H9 (cell line): ENCODE data around the gene TIGD2. TPM values are rescaled to one million over a fixed set of nuclear protein-coding genes. Genes with fewer than 3 reads are reported as not detected.

Experiments
- DNase-seq: peaks from one replicate; pipeline ENCODE4 v3.0.0-alpha.2; 2017
- H2AFZ ChIP-seq: one replicate; pipeline ENCODE4 v1.6.1; 2013; ENCODE audit warnings: mild to moderate bottlenecking, low read length, control low read depth, moderate library complexity
- H2AK5ac ChIP-seq: 2 replicates; pipeline ENCODE4 v1.6.1; 2013; ENCODE audit warnings: low read length, control low read depth, mixed read lengths; ENCODE audit not compliant: insufficient read length
- H2BK120ac ChIP-seq: one replicate; pipeline ENCODE4 v1.6.1; 2013; ENCODE audit warnings: low read depth, mild to moderate bottlenecking, low read length, control low read depth, inconsistent platforms; ENCODE audit not compliant: poor library complexity, severe bottlenecking
- H2BK12ac ChIP-seq: 2 replicates; pipeline ENCODE4 v1.6.1; 2013; ENCODE audit warnings: low read length, control low read depth, mixed read lengths, low read depth; ENCODE audit not compliant: insufficient read length
- H2BK15ac ChIP-seq: 2 replicates; pipeline ENCODE4 v1.6.1; 2013; ENCODE audit warnings: low read depth, low read length, control low read depth
- H2BK20ac ChIP-seq: one replicate; pipeline ENCODE4 v1.6.1; 2013; ENCODE audit warnings: low read depth, mild to moderate bottlenecking, low read length, control low read depth, inconsistent platforms; ENCODE audit not compliant: poor library complexity, severe bottlenecking
- H2BK5ac ChIP-seq: 2 replicates; pipeline ENCODE4 v1.6.1; 2013; ENCODE audit warnings: low read length, control low read depth, mixed read lengths; ENCODE audit not compliant: insufficient read length
- H3K14ac ChIP-seq: 2 replicates; pipeline ENCODE4 v1.6.1; 2013; ENCODE audit warnings: low read length, control low read depth; ENCODE audit not compliant: insufficient read depth
- H3K18ac ChIP-seq: 2 replicates; pipeline ENCODE4 v1.6.1; 2013; ENCODE audit warnings: low read depth, mild to moderate bottlenecking, mixed read lengths, low read length, control low read depth; ENCODE audit not compliant: insufficient read length
- H3K23ac ChIP-seq: 2 replicates; pipeline ENCODE4 v1.6.1; 2013; ENCODE audit warnings: low read length, control low read depth, mixed read lengths, low read depth; ENCODE audit not compliant: insufficient read length
- H3K23me2 ChIP-seq: 2 replicates; pipeline ENCODE4 v1.6.1; 2013; ENCODE audit warnings: low read depth, mild to moderate bottlenecking, mixed read lengths, low read length, control low read depth; ENCODE audit not compliant: insufficient read length, poor library complexity, severe bottlenecking
- H3K27ac ChIP-seq: 2 replicates; pipeline ENCODE4 v1.5.1; 2013; ENCODE audit warnings: low read length, control low read depth, mixed read lengths, low read depth; ENCODE audit not compliant: insufficient read length
- H3K27me3 ChIP-seq: 2 replicates; pipeline ENCODE4 v1.6.1; 2013; ENCODE audit warnings: low read length, control low read depth, inconsistent platforms; ENCODE audit not compliant: insufficient read depth
- H3K4ac ChIP-seq: 2 replicates; pipeline ENCODE4 v1.6.1; 2013; ENCODE audit warnings: low read depth, mild to moderate bottlenecking, control low read depth, inconsistent platforms, low read length, moderate library complexity
- H3K4me1 ChIP-seq: 2 replicates; pipeline ENCODE4 v1.6.1; 2013; ENCODE audit warnings: low read length, control low read depth, inconsistent platforms; ENCODE audit not compliant: insufficient read depth
- H3K4me2 ChIP-seq: 2 replicates; pipeline ENCODE4 v1.6.1; 2013; ENCODE audit warnings: low read length, control low read depth, mixed read lengths; ENCODE audit not compliant: insufficient read length, insufficient read depth
- H3K56ac ChIP-seq: 2 replicates; pipeline ENCODE4 v1.6.1; 2013; ENCODE audit warnings: low read depth, mild to moderate bottlenecking, mixed read lengths, low read length, control low read depth; ENCODE audit not compliant: insufficient read length
- H3K79me1 ChIP-seq: 2 replicates; pipeline ENCODE4 v1.6.1; 2013; ENCODE audit warnings: low read depth, mild to moderate bottlenecking, moderate library complexity, low read length, control low read depth, inconsistent platforms; ENCODE audit not compliant: insufficient read depth, poor library complexity, severe bottlenecking
- H3K79me2 ChIP-seq: 2 replicates; pipeline ENCODE4 v1.6.1; 2013; ENCODE audit warnings: low read length, control low read depth, inconsistent platforms; ENCODE audit not compliant: insufficient read depth
- H3K9ac ChIP-seq: 2 replicates; pipeline ENCODE4 v1.6.1; 2013; ENCODE audit warnings: low read length, control low read depth, mixed read lengths; ENCODE audit not compliant: insufficient read length; ENCODE audit errors: extremely low read depth
- H3K9me3 ChIP-seq: one replicate; pipeline ENCODE4 v1.6.1; 2013; ENCODE audit warnings: low read depth, low read length, inconsistent platforms; ENCODE audit not compliant: control insufficient read depth
- H3T11ph ChIP-seq: one replicate; pipeline ENCODE4 v1.6.1; 2013; ENCODE audit warnings: mild to moderate bottlenecking, low read length, control low read depth, inconsistent platforms
- H4K20me1 ChIP-seq: one replicate; pipeline ENCODE4 v1.6.1; 2013; ENCODE audit not compliant: control insufficient read depth, insufficient read length, insufficient read depth
- H4K5ac ChIP-seq: 2 replicates; pipeline ENCODE4 v1.6.1; 2013; ENCODE audit warnings: low read depth, mild to moderate bottlenecking, mixed read lengths, low read length, control low read depth; ENCODE audit not compliant: insufficient read length
- H4K8ac ChIP-seq: replicated peaks from 2 replicates; pipeline ENCODE4 v1.6.1; 2013; ENCODE audit warnings: low read length, control low read depth, mixed read lengths, low read depth; ENCODE audit not compliant: insufficient read length
- H4K91ac ChIP-seq: 2 replicates; pipeline ENCODE4 v1.6.1; 2013; ENCODE audit warnings: low read depth, mild to moderate bottlenecking, moderate library complexity, mixed read lengths, low read length, control low read depth; ENCODE audit not compliant: insufficient read length
- H3K27ac Mint-ChIP-seq, 3 experiments: 2 replicates in 2 of 3; 3 replicates in 1 of 3; pipeline ENCODE4 v1.8.0; 2020 to 2021; ENCODE audit warnings: mixed read lengths in 3 of 3, mild to moderate bottlenecking in 1 of 3, moderate library complexity in 1 of 3
- H3K27me3 Mint-ChIP-seq: 2 replicates; pipeline ENCODE4 v1.8.0; 2021; ENCODE audit warnings: low read depth, mild to moderate bottlenecking, moderate library complexity, mixed read lengths
- H3K36me3 Mint-ChIP-seq, 3 experiments: 2 replicates in 2 of 3; 3 replicates in 1 of 3; pipeline ENCODE4 v1.8.0; 2020 to 2021; ENCODE audit warnings: low read depth in 3 of 3, mixed read lengths in 3 of 3; ENCODE audit not compliant: insufficient read depth in 1 of 3
- H3K4me1 Mint-ChIP-seq, 2 experiments: 2 replicates each; pipeline ENCODE4 v1.8.0; 2020; ENCODE audit warnings: mixed read lengths in 2 of 2
- H3K4me3 Mint-ChIP-seq, 2 experiments: 2 replicates in 1 of 2; 3 replicates in 1 of 2; pipeline ENCODE4 v1.8.0; 2020 to 2021; ENCODE audit warnings: mild to moderate bottlenecking in 2 of 2, mixed read lengths in 2 of 2, moderate library complexity in 1 of 2
- H3K9me3 Mint-ChIP-seq, 2 experiments: 2 replicates in 1 of 2; 3 replicates in 1 of 2; pipeline ENCODE4 v1.8.0; 2020; ENCODE audit warnings: mild to moderate bottlenecking in 2 of 2, mixed read lengths in 2 of 2, moderate library complexity in 1 of 2
- CTCF ChIP-seq: fragments of 200-600 bp; sonication (generic); conservative IDR thresholded peaks from 3 replicates; pipeline ENCODE4 v1.8.0; 2021; ENCODE audit warnings: antibody characterized with exemption, mild to moderate bottlenecking
- WGBS: extraction: QIAGEN DNeasy Blood & Tissue Kit; methylation state at CpG from one replicate; pipeline ENCODE4 v1.1.7; 2013; ENCODE audit warnings: missing lambda C conversion rate, low lambda C conversion rate, mixed read lengths; ENCODE audit not compliant: insufficient read length; ENCODE audit errors: extremely low coverage; 5-methylcytosine and 5-hydroxymethylcytosine counted together
- total RNA-seq: library from RNA; stranded (reverse); gene quantifications from 2 replicates; pipeline ENCODE4 v1.2.1, GENCODE V29; 2021

Gene TIGD2
- total RNA-seq, 1 experiment from 2014 or later, result 10.4 TPM

- H3K4me2 ChIP-seq, result no peak overlapping the region
- H2BK5ac ChIP-seq, result no peak overlapping the region
- no peak overlapping the region for H4K5ac ChIP-seq
- H3K79me1 ChIP-seq, result no peaks in the 10 kb centered on the region
- H3K9me3 Mint-ChIP-seq, result peaks cover 8 to 14% of the 10 kb centered on the region in 2 experiments; a peak in 4 of 5 replicates
- no peak overlapping the region for H4K8ac ChIP-seq
- no peak for TF ChIP-seq CTCF
- H2BK12ac ChIP-seq, result no peak overlapping the region
- no peak for DNase-seq
- H3K4ac ChIP-seq, result no peak overlapping the region
- H3K79me2 ChIP-seq, result no peaks in the 10 kb centered on the region
- no peak overlapping the region for H2BK15ac ChIP-seq
- peaks cover 1% of the 10 kb centered on the region for H3K23me2 ChIP-seq
- peaks cover 1% of the 10 kb centered on the region for H4K20me1 ChIP-seq
- no peak overlapping the region for H3K27ac Mint-ChIP-seq
- peaks cover 12 to 13% of the 10 kb centered on the region in 2 experiments for H3K4me1 Mint-ChIP-seq
- no peak overlapping the region for H3K27ac ChIP-seq
- H3K9me3 ChIP-seq, result peaks cover 4% of the 10 kb centered on the region
- no peak overlapping the region for H3K14ac ChIP-seq
- no peak overlapping the region for H3T11ph ChIP-seq
- no peak overlapping the region for H3K18ac ChIP-seq
- H3K27me3 ChIP-seq, result peaks cover 5% of the 10 kb centered on the region; the same call in 1 of the 2 replicates
- no peak overlapping the region for H3K4me3 Mint-ChIP-seq
- no peak overlapping the region for H3K9ac ChIP-seq
- no peak overlapping the region for H2AK5ac ChIP-seq
- H2AFZ ChIP-seq, result no peak overlapping the region
- no peaks in the 10 kb centered on the region for H3K4me1 ChIP-seq
- H2BK20ac ChIP-seq, result no peak overlapping the region
- H3K27me3 Mint-ChIP-seq, result peaks cover 31% of the 10 kb centered on the region
- no peak overlapping the region for H3K56ac ChIP-seq
- H4K91ac ChIP-seq, result no peak overlapping the region
- peaks cover 0 to 5% (median 5%) of the 10 kb centered on the region in 3 experiments; a peak in 4 of 7 replicates for H3K36me3 Mint-ChIP-seq
- WGBS, result no CpG with 5 or more reads among the region's 6 CpGs
- no peak overlapping the region for H2BK120ac ChIP-seq
- H3K23ac ChIP-seq, result no peak overlapping the region
Measured at GRCh38 chr4:89105726-89106125, 5.6 kb upstream of the TIGD2 start.
